GM12891 (cell line): Measurements from ENCODE around the gene TCF15.

Experiments used
- PAX5 ChIP-seq: IDR thresholded peaks from 2 replicates; pipeline ENCODE4 v1.6.1; 2011; ENCODE audit warnings: low read length, moderate library complexity, mild to moderate bottlenecking; ENCODE audit not compliant: insufficient read depth, severe bottlenecking
- POLR2A ChIP-seq: IDR thresholded peaks from 2 replicates; pipeline ENCODE4 v1.6.1; 2011; ENCODE audit warnings: low read depth, low read length, control low read depth
- POLR2AphosphoS5 ChIP-seq: IDR thresholded peaks from 2 replicates; pipeline ENCODE4 v1.6.1; 2011; ENCODE audit warnings: low read depth, low read length, control low read depth
- SPI1 ChIP-seq: IDR thresholded peaks from 2 replicates; pipeline ENCODE4 v1.6.1; 2011; ENCODE audit warnings: low read depth, low read length, control low read depth
- TAF1 ChIP-seq: IDR thresholded peaks from 2 replicates; pipeline ENCODE4 v1.6.1; 2011; ENCODE audit warnings: low read depth, low read length, control low read depth

DNA sequence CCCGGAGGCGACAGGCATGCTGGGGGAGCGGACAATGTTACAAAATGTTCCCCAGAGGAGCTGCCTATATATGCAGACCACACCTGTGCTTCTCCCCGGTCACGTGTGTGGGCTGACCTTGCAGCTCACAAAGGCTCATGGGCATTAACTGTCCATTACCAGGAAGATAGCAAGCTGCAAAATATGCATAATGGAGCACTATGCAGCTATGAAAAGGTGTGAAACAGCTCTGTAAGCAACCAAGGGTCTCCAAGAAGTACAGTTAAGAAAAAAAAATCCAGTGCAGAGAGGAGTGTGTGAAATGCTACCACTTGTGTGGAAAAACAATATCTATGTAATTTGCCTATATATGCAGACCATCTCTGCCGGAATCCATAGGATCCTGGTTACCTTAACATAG is 9.4 kb downstream of the TCF15 start:
- TF ChIP-seq POLR2AphosphoS5 (no peak), PAX5 (no peak), POLR2A (no peak), TAF1 (no peak), SPI1 (no peak)
